HG03457 (cell line): ENCODE results near the gene IMP3.
"Not testable (repeated sequence)": the region's sequence is repeated elsewhere in the genome, so short reads cannot be mapped to it uniquely, and the experiment has no call there.

Experiments used
- ATAC-seq: cut with Tn5 transposase; IDR thresholded peaks from one replicate; pipeline ENCODE4 v1.9.1; 2021; ENCODE audit warnings: moderate number of reproducible peaks; ENCODE audit not compliant: unreplicated experiment

Gene IMP3

DNA sequence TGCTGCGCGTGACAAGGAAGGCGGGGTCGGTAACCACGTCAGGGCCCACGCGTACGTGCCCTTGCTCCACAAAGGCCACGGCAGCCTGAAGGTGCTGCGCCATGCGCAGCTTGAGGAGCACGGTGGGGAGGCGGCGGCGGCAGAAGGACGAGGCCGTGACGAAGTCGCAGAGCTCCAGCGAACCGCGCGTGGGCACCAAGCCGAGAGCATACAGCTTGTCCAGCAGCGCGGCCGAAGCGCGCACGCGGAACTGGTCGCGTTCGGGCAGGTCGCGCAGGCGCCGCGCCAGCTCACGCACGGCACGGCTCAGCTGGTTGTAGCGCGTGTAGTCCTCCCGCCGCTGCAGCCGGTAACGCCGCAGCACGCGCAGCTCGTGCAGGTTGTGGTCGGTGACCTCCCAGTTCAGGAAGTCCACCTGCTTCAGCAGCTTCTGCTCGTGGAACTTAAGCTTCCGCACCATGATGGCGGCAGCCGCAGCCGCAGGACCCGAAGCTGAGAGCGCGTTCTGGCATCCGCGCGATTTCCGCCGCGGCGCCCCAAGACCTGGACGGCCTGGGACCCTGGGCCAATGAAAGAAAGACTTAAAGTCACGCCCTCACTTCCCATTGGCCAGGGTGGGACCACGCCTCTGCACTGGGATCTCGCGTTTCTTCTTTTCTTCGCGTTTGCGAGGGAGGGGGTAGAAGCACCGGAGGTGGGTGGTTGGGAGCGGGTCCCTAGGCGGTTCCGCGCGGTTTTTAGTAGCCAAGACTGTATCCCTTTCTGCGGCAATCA, at the start of gene IMP3:
Gene IMP3 (minus strand): TSS at position 516 of the 774 bp plus-strand sequence. CDS start 56 bp downstream, at position 460.
- peak; percentile 82 for ATAC-seq

DNA sequence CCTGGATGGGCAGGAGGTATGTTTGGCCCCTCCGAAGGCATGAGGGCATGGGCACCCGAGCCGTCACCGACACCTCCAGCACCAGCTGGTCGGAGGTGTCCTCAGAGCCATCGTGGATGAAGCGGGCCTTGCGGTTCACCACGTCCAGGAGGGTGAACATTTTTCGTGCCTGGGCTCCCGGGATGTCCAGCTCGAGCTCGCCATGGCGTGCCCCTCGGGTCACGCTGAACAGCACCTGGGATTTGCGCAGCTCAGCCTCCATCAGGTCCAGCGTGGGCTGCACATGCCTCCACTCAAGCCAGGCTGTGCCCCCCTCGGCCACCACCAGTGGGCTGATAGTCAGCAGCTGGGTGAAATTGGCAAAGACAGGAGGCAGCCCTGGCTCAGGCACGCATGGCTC, 49.4 kb upstream of the IMP3 start:
- ATAC-seq = not testable (repeated sequence)

DNA sequence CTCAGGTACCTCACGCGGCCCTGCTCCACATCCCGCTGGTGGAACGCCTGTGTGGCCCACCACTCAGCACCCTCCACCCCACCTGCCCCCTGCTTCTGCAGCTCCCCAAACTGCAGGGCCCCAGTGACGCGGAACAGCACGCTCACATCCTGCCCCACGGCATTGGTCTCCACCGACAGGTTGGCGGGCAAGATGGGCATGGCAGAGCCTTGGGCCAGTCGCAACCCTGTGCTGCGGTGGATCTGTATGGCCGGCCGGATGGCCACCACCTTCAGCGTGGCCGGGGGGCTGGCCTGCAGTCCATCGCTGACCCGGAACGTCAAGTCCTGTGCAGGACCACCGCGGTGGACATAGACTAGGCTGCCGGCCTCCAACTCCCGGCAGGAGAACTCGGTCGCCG, 48.8 kb upstream of the IMP3 start:
- no peak for ATAC-seq

- ATAC-seq = no peak
These were observed 48.2 kb upstream of the IMP3 start for GRCh38 chr15:75688278-75688557.

- no peak for ATAC-seq
These were observed 47.7 kb upstream of the IMP3 start for GRCh38 chr15:75687486-75688277.

DNA sequence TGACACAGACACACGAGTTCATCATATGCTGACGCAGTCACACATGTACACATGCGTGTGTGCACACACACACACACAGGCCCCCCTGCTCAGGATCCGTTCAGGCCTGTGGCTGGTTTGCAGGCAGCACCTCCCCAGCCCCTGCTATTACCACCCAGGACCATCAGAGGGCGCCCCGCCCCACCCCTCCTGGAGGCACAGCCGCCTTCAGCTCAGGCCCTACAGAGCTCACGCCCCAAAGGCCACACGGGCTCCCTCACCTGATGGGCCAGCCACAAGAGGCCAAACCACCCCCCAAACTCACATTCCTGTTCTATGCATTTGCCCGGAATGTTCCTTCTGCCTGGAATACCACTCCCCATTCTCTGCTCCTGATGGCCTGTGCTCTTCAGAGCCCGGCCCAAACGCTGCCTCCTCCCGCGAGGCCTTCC, 46.2 kb upstream of the IMP3 start:
- ATAC-seq = not testable (repeated sequence)

- ATAC-seq = no peak
These were observed 45.2 kb upstream of the IMP3 start for GRCh38 chr15:75685195-75685594.

DNA sequence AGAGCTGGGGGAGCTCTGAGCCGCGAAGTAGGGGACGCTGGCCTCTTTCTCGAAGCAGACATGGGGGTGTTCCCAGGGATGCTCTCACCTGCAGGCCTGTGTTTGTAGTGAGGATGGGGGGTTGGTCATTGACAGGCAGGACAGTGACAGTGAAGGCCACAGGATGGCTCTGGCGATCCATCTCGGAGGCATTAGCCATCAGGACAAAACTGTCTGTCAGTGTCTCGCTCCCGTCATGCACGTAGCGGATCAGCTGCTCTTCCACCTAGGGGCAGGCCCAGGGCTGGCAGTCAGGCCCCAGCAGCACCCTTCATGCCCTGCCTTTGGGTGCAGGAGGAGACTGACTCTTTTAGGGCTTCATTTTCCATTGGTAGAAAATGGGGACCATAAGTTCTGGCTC, 44.6 kb upstream of the IMP3 start:
- ATAC-seq = no peak

- not testable (repeated sequence) for ATAC-seq
These were observed 43.8 kb upstream of the IMP3 start for GRCh38 chr15:75683646-75684312.

DNA sequence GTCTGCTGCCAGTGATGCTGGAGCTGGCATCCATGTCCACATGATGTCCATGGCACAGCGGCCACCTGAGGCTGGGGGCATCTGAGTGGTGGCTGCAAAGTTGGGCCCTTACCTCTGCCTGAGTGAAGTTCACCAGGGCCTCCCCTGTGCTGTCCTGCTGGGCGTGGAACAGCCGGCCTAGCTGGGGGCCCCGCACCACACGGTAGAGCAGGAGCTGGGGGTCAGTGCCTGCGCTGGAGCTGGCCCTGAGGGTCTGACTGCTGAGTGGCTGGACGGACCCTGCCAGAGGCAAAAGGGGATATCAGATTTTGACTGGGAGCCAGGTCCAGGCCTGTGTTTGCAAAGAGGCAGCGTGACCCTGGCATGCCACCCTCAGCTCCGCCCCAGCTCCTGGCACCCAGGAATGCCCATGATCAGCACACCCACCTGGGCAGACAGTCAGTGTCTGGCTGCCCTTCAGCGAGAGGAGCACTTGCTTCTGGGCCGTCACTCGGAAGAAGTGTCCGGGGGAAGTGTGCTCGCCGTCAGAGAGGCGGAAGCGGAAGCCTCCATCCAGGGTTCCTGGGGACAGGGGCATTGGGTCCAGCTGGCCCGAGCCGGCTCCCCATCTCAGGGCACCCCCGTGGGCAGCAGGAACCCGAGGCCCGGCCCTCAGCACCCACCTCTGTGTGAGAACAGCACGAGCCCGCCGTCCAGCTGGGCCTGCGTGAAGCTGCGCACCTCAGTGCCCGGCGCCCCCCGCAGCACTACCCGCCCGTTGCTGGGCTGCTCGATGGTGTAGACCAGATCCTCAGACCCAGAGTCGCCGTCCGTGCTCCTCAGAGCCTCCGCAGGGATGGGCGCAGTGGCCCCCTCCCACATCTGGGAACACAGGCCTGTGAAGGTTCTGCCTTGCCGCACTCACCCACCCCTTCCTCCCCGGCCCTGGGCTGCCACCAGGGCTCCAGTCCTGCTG, 42.4 kb upstream of the IMP3 start:
- no peak for ATAC-seq

DNA sequence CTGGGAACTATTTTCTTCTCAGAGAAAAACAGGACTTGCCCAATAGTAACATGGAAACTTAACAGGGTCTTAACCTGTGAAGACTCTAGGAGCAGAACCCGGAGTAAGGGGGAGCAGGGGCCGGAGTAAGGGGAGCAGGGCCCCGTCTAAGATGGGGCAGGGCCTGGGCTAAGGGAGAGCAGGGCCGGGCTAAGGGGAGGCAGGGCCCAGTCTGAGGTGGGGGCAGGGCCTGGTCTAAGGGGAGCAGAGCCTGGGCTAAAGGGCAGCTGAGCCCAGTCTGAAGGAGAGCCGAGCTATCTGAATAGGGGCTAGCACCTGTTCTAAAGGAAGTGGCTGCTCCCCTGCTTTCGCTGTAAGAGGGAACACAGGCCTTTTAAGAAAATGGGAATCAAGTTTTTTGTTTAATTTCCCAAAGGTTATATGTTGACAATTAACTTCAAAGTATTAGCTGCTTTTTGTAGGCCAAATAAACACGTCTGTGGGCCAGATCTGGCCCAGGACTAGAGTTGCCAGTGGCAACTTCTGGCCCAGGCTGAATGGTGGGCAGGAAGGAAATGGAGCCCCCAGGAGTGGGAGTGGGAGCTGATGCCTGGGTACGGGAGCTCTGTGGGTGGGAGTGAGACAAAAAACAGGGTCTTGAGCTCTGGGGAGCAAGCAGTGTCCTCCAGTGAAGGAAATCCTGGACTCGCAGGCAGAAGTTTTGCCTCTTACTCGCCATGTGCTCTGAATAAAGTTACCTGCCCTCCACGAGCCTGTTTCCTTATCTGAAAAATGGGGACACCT, 40.2 kb upstream of the IMP3 start:
- ATAC-seq = no peak

DNA sequence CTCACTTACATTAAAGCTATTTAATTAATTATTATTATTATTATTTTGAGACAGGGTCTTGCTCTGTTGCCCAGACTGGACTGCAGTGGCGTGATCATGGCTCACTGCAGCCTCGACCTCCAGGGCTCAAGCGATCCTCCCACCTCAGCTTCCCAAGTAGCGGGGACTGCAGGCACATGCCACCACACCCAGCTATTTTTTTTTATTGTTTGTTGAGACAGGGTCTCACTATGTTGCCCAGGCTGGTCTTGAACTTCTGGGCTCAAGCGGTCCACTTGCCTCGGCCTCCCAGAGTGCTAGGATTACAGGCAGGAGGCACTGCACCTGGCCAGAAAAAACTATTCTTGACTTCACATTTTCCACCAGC, 38.3 kb upstream of the IMP3 start:
- not testable (repeated sequence) for ATAC-seq

DNA sequence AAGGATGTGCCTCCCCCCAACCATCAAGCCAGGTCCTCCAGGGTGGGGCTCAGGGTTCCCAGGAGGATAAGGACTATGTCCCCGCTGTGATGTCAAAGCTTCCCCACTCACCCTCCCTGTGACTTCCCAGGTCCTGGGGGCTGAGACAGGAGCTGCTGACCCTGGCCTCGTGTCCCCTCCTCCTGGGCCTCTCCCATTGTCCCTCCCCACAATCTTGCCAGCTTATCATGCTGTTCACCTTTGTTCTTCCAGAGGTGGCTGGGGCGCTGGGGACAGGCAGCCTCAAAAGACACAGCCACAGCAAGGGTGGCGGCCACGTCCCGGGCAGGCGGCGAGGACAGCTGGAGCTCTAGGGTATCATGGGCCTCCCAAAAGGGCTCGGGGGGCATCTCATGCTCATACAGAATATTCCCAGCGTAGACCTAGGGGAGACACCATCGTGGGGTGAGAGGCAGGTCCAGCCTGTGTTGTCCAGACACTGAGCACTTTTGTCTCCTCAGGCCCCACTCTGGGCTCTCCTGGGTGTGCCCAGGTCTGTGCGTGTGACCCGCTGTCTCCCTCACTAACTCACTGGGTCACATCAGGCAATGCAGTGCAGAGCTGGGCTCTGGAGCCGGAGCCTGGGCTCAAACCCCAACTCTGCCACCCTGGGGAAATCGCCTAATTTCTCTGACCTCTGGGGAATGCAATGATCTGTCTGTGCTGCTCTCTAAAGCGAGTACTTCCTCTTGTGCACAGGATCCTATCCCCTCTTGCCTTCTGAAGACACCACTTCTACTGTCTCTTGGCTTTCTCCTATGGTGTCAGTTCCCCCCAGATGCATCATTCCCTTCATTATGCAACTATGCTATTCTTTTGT, 37.7 kb upstream of the IMP3 start:
- ATAC-seq = no peak

- ATAC-seq = no peak
These were observed 36.9 kb upstream of the IMP3 start for GRCh38 chr15:75676688-75677464.

- no peak for ATAC-seq
These were observed 35.8 kb upstream of the IMP3 start for GRCh38 chr15:75675579-75676404.

DNA sequence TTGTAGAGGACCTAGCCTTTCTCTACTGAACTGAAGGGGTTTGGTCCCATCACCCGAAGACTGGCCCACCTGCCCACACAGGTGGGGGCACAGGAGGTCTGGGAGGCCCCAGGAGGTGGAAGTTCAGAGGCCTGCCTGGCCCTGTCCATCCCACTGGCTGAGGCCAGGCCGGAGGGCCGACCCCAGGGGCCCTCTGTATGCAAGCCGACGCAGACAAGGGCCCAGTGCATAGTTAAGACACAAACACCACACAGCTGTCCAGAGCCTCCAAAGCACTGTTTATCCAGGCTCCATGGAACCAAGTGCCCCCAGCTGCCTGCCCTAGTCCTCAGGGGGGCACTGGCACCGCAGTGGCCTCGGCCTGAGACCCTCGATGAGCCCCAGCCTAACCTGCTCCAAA, 34.3 kb upstream of the IMP3 start:
- ATAC-seq = no peak

DNA sequence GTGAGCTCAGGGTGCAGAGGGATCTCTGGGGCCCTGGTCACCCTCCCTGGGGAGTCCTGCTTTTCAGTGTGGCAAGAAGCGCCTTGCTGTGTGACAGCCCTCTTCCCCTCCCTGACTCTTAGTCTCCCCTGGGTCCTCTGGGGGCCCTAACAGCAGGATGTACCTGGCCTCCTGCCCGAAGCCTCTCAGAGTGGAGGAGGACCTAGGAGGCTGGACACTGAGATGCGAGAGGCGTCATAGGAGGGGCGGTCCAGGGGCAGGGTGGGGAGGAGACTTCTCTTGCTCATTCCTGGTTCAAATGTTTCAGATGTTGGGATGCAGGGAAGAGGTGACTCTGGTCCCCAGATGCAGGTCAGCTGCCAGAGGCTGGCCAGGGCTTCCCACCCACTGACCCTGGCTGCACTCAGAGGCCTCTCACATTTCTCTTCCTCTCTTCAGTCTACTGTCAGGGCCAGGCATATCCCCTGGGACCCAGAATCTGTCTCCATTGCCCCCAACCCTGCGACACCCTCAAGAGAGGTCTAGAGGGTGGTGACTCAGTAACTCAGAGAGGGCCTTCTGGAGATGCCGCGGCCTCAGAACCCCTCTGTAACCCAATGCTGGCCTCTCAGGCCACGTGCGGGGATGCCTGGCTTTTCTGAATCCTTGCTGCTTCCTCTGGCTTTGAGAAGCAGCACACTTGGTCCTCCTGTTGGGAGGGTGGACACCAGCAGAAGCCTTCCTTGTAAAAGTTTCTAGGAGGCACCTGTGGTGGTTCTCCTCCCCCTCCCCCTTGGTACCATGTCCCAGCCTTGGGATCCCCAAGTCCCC, 33.6 kb upstream of the IMP3 start:
- no peak for ATAC-seq
